Sigmoid colon (tissue), 7 donors: ENCODE data around the gene SMIM44. TPM values are rescaled to one million over a fixed set of nuclear protein-coding genes. Genes with fewer than 3 reads are reported as not detected.

Experiments
- DNase-seq: peaks from one replicate; pipeline ENCODE4 v3.0.0-alpha.2; 2019
- H3K27ac ChIP-seq, 4 donors: fragments of 200-600 bp; sonication (generic); one replicate each; pipeline ENCODE4 v1.5.1; 2016 to 2019; ENCODE audit warnings: mild to moderate bottlenecking in 1 of 4
- H3K27me3 ChIP-seq, 3 donors: fragments of 200-600 bp; sonication (generic); one replicate each; pipeline ENCODE4 v1.5.1; 2019; ENCODE audit warnings: mild to moderate bottlenecking in 1 of 3
- H3K36me3 ChIP-seq, 4 donors: fragments of 200-600 bp; sonication (generic); one replicate each; pipeline ENCODE4 v1.5.1; 2016 to 2019
- H3K4me1 ChIP-seq, 4 donors: fragments of 200-600 bp; sonication (generic); one replicate each; pipeline ENCODE4 v1.5.1; 2017 to 2019
- H3K4me3 ChIP-seq, 4 donors: fragments of 200-600 bp; sonication (generic); one replicate each; pipeline ENCODE4 v1.5.1; 2017 to 2019; ENCODE audit warnings: mild to moderate bottlenecking in 2 of 4, moderate library complexity in 1 of 4
- H3K9me3 ChIP-seq, 4 donors: fragments of 200-600 bp in 3 of 4; sonication (generic) in 3 of 4; one replicate each; pipeline versions ENCODE4 v1.5.1 to v1.6.1; 2013 to 2019
- CTCF ChIP-seq, 4 experiments: fragments of 450-650 bp in 3 of 4; fragments of 200-600 bp in 1 of 4; IDR thresholded peaks; one replicate each; pipeline ENCODE4 v1.5.1; 2016 to 2019; ENCODE audit warnings: antibody characterized with exemption in 4 of 4, mild to moderate bottlenecking in 3 of 4, moderate library complexity in 2 of 4
- EP300 ChIP-seq, 4 donors: sonication (generic); formaldehyde crosslinking; IDR thresholded peaks; one replicate each; pipeline ENCODE4 v1.6.1; 2017; ENCODE audit warnings: antibody characterized with exemption in 4 of 4
- POLR2A ChIP-seq, 2 donors: fragments of 450-650 bp; IDR thresholded peaks; one replicate each; pipeline ENCODE4 v1.6.1; 2016; ENCODE audit warnings: antibody characterized with exemption in 2 of 2, mild to moderate bottlenecking in 2 of 2, moderate library complexity in 2 of 2
- POLR2AphosphoS5 ChIP-seq, 4 donors: sonication (generic); formaldehyde crosslinking; IDR thresholded peaks; one replicate each; pipeline ENCODE4 v1.6.1; 2017; ENCODE audit warnings: antibody characterized with exemption in 4 of 4
- WGBS, 2 donors: extraction: QIAGEN DNeasy Blood & Tissue Kit; methylation state at CpG; one replicate each; pipeline ENCODE4 v1.1.7; 2013; 5-methylcytosine and 5-hydroxymethylcytosine counted together
- intact Hi-C: fragments of 100-400 bp; cut with DNase I; formaldehyde crosslinking; loops from one replicate; pipeline ENCODE4 v1.15.1; 2023
- polyA plus RNA-seq, 3 donors: library from polyadenylated mRNA; stranded (reverse); fragments of 200-250 nt; gene quantifications; one replicate each; pipeline ENCODE4 v1.2.3, GENCODE V29; 2013
- small RNA-seq, 3 donors: library from RNA; depleted of rRNA; stranded (forward); fragments of <200 nt; gene quantifications; one replicate each; pipeline ENCODE3, GENCODE V24; 2016
- total RNA-seq, 4 donors: library from RNA; depleted of rRNA; stranded (reverse); fragments of >200 nt; gene quantifications; one replicate each; pipeline ENCODE4 v1.1.0, GENCODE V29; 2016
- donor health status: healthy with polysubstance abuse.
- donor health status: Bipolar disorder and iron deficiency.
- donor health status: healthy.

SMIM44 gene
- total and polyA plus RNA-seq, 7 donors: 2.9 TPM; not detected in 6

DNA sequence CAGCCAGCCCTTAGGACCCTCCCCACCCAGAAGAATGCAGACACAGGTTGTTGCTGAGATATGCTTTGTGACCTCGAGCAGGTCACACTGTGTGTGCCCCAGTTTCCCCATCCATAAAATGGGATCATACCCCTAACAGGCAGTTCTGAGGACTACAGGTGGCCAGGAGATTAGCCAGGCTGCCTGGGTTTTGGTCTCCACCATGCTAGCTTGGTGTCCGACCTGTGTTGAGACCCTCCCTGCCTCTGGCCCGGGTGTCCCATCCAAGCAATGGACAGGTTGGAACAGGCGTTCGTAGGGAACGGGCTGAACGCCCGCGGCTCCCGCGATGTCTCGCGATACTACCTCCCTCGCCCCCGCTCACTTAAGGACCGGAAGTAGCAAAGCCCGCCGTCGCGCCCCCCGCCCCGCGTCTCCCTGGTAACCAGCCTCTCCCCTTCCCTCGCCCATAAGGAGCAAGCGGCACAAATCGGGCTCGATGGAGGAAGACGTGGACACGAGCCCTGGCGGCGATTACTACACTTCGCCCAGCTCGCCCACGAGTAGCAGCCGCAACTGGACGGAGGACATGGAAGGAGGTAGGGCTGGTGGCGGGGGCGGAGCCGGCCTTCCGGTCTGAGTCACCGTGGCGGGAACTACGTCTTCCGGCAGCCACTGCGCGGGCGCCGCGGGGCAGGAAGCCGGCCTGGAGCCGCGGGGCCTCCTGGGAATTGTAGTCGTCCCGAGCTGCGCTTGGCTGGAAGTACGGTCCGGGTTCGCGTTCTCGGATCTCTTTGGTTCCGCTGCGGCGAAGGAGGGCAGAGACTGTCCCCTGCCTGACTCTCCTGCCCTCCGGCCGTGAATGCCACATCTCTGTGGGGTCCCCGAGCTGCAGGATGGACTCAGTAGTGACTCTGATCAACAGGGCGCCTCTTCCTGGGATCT is 48.3 kb downstream of the SMIM44 start:
- peak in 1 of 4 donors; percentile 35 for TF ChIP-seq EP300 (IDR thresholded peaks at IDR 0.05)
- no peak for TF ChIP-seq CTCF (IDR thresholded peaks at IDR 0.05)
- TF ChIP-seq POLR2AphosphoS5 (IDR thresholded peaks at IDR 0.05): peak; percentile 52 to 80 (median 67)
- H3K36me3 ChIP-seq: peaks cover 23 to 65% (median 47%) of the 10 kb centered on the region in 4 donors
- no peaks in the 10 kb centered on the region for H3K27me3 ChIP-seq
- 4 to 5% methylated on average over 67 of the region's 67 CpGs for WGBS, 2 donors
- peak overlapping the region; percentile 20 to 48 (median 38) for H3K4me3 ChIP-seq
- peaks cover 0 to 61% (median 54%) of the 10 kb centered on the region in 4 donors for H3K4me1 ChIP-seq
- peak overlapping the region; percentile 83 to 97 (median 92) for H3K27ac ChIP-seq
- DNase-seq: peak; percentile 98
- intact Hi-C loops: loop anchor here (5.0 kb wide), 1 partner anchor 32 kb away; no protein-coding TSS in a partner anchor
- no peaks in the 10 kb centered on the region for H3K9me3 ChIP-seq

- H3K27ac ChIP-seq: peak overlapping the region; percentile 83 to 97 (median 92)
- H3K27me3 ChIP-seq: no peaks in the 10 kb centered on the region
- no peaks in the 10 kb centered on the region for H3K9me3 ChIP-seq
- intact Hi-C loops: loop anchor here (5.0 kb wide), 1 partner anchor 33 kb away; no protein-coding TSS in a partner anchor
- H3K4me1 ChIP-seq: peaks cover 0 to 67% (median 59%) of the 10 kb centered on the region in 4 donors
- no peak for TF ChIP-seq EP300 (IDR thresholded peaks at IDR 0.05)
- TF ChIP-seq POLR2AphosphoS5 (IDR thresholded peaks at IDR 0.05): no peak
- no peak for TF ChIP-seq CTCF (IDR thresholded peaks at IDR 0.05)
- TF ChIP-seq POLR2A (IDR thresholded peaks at IDR 0.05): no peak
- H3K36me3 ChIP-seq: peaks cover 23 to 63% (median 46%) of the 10 kb centered on the region in 4 donors
- 91 to 94% methylated on average over 11 of the region's 11 CpGs for WGBS, 2 donors
- H3K4me3 ChIP-seq: no peak overlapping the region
- no peak for DNase-seq
These were observed 49.3 kb downstream of the SMIM44 start for GRCh38 chr19:3433805-3434540.

- H3K9me3 ChIP-seq: no peaks in the 10 kb centered on the region
- 84 to 91% methylated on average over 12 of the region's 12 CpGs for WGBS, 2 donors
- no peaks in the 10 kb centered on the region for H3K27me3 ChIP-seq
- TF ChIP-seq POLR2A (IDR thresholded peaks at IDR 0.05) (no peak), EP300 (IDR thresholded peaks at IDR 0.05) (no peak), CTCF (IDR thresholded peaks at IDR 0.05) (no peak), POLR2AphosphoS5 (IDR thresholded peaks at IDR 0.05) (peak in 1 of 4 donors; percentile 18)
- peak overlapping the region; percentile 83 to 97 (median 92) for H3K27ac ChIP-seq
- peaks cover 0 to 73% (median 66%) of the 10 kb centered on the region in 4 donors for H3K4me1 ChIP-seq
- H3K36me3 ChIP-seq: peaks cover 23 to 56% (median 41%) of the 10 kb centered on the region in 4 donors
- no peak overlapping the region for H3K4me3 ChIP-seq
- no peak for DNase-seq
- intact Hi-C loops: loop anchor here (5.0 kb wide), 1 partner anchor 34 kb away; no protein-coding TSS in a partner anchor
These were observed 49.9 kb downstream of the SMIM44 start for GRCh38 chr19:3433313-3433712.

Small RNAs within 50 kb of the gene (small RNA-seq; reads per million reads assigned to genes)
- gene RF00212: 0 reads per million in 3 donors

Other genes starting within 250 kb of the SMIM44 start
- gene NFIC, start 116.9 kb downstream of the SMIM44 start, total RNA-seq: 100 to 1,000 TPM in 1 of 4 donors, 10 to 100 TPM in 3; 63.2 to 114 (median 74.2) TPM
- gene NFIC, start 116.9 kb downstream of the SMIM44 start, polyA plus RNA-seq: 10 to 100 TPM in 2 of 3 donors, 1 to 10 TPM in 1; 9.0 to 45.7 (median 10.2) TPM
- gene SMIM24, start 2.9 kb downstream of the SMIM44 start, total RNA-seq: not detected
- 10 to 100 TPM; 15.1 to 72.7 (median 30.3) TPM for gene SMIM24, start 2.9 kb downstream of the SMIM44 start, polyA plus RNA-seq
- 10 to 100 TPM; 11.7 to 18.1 (median 17.0) TPM for gene DOHH, start 17.2 kb upstream of the SMIM44 start, total RNA-seq
- 10 to 100 TPM in 1 of 3 donors, 1 to 10 TPM in 2; 7.2 to 22.5 (median 7.2) TPM for gene DOHH, start 17.2 kb upstream of the SMIM44 start, polyA plus RNA-seq
- gene FZR1, start 22.9 kb upstream of the SMIM44 start, total RNA-seq: 10 to 100 TPM; 11.8 to 44.6 (median 20.5) TPM
- 10 to 100 TPM; 11.4 to 33.3 (median 13.9) TPM for gene FZR1, start 22.9 kb upstream of the SMIM44 start, polyA plus RNA-seq
- 1 to 10 TPM in 1 of 4 donors, not detected in 3; 1.4 TPM for gene TEKTIP1, start 55.7 kb upstream of the SMIM44 start, total RNA-seq
- gene TEKTIP1, start 55.7 kb upstream of the SMIM44 start, polyA plus RNA-seq: 1 to 10 TPM in 1 of 3 donors, not detected in 2; 1.5 TPM
- 10 to 100 TPM; 13.7 to 36.0 (median 22.6) TPM for gene MFSD12, start 74.1 kb upstream of the SMIM44 start, total RNA-seq
- 10 to 100 TPM in 1 of 3 donors, 1 to 10 TPM in 2; 2.4 to 53.5 (median 8.6) TPM for gene MFSD12, start 74.1 kb upstream of the SMIM44 start, polyA plus RNA-seq
- 100 to 1,000 TPM; 105 to 148 (median 120) TPM for gene HMG20B, start 89.5 kb upstream of the SMIM44 start, total RNA-seq
- gene HMG20B, start 89.5 kb upstream of the SMIM44 start, polyA plus RNA-seq: 10 to 100 TPM; 61.3 to 85.9 (median 78.2) TPM
- gene GIPC3, start 102.0 kb upstream of the SMIM44 start, total RNA-seq: under 1 TPM in 2 of 4 donors, not detected in 2; under 0.01 to 0.83 TPM
- gene GIPC3, start 102.0 kb upstream of the SMIM44 start, polyA plus RNA-seq: 1 to 10 TPM in 1 of 3 donors, not detected in 2; 1.0 TPM
- gene TBXA2R, start 123.4 kb upstream of the SMIM44 start, total RNA-seq: 1 to 10 TPM in 1 of 4 donors, under 1 TPM in 3; 0.36 to 3.6 (median 0.68) TPM
- gene TBXA2R, start 123.4 kb upstream of the SMIM44 start, polyA plus RNA-seq: 1 to 10 TPM in 1 of 3 donors, under 1 TPM in 1, not detected in 1; 0.69 to 1.4 TPM
- gene CACTIN, start 143.3 kb upstream of the SMIM44 start, total RNA-seq: 10 to 100 TPM; 15.5 to 23.9 (median 23.4) TPM
- gene CACTIN, start 143.3 kb upstream of the SMIM44 start, polyA plus RNA-seq: 10 to 100 TPM in 1 of 3 donors, 1 to 10 TPM in 2; 6.2 to 20.5 (median 9.0) TPM
- 10 to 100 TPM; 27.8 to 68.7 (median 44.2) TPM for gene PIP5K1C, start 217.0 kb upstream of the SMIM44 start, total RNA-seq
- gene PIP5K1C, start 217.0 kb upstream of the SMIM44 start, polyA plus RNA-seq: 10 to 100 TPM in 2 of 3 donors, 1 to 10 TPM in 1; 7.8 to 21.0 (median 11.6) TPM
- gene TJP3, start 224.9 kb upstream of the SMIM44 start, total RNA-seq: 1 to 10 TPM in 1 of 4 donors, under 1 TPM in 2, not detected in 1; 0.33 to 2.8 (median 0.36) TPM
- 100 to 1,000 TPM; 158 to 245 (median 168) TPM for gene TJP3, start 224.9 kb upstream of the SMIM44 start, polyA plus RNA-seq